Fibroblast of mammary gland (primary cell): ENCODE results near the gene C10orf105.

ENCODE experiments used
- DNase-seq: peaks from one replicate; pipeline ENCODE4 v3.0.0-alpha.2; 2010; ENCODE audit warnings: low read depth
- H3K4me3 ChIP-seq: 2 replicates; pipeline ENCODE4 v1.5.1; 2011; ENCODE audit warnings: low read depth, mild to moderate bottlenecking, low read length, moderate library complexity; ENCODE audit not compliant: control insufficient read depth
- TF ChIP-seq, protein P1 (sequence below): conservative IDR thresholded peaks from 2 replicates; pipeline ENCODE4 v1.5.1; 2011; ENCODE audit warnings: low read depth, low read length, inconsistent platforms; ENCODE audit not compliant: control insufficient read depth, insufficient read depth

The C10orf105 gene

GRCh38 chr10:71742301-71743088, 22.9 kb upstream of the C10orf105 start:
- H3K4me3 ChIP-seq = no peak overlapping the region
- no peak for DNase-seq
- TF ChIP-seq, protein P1, sequence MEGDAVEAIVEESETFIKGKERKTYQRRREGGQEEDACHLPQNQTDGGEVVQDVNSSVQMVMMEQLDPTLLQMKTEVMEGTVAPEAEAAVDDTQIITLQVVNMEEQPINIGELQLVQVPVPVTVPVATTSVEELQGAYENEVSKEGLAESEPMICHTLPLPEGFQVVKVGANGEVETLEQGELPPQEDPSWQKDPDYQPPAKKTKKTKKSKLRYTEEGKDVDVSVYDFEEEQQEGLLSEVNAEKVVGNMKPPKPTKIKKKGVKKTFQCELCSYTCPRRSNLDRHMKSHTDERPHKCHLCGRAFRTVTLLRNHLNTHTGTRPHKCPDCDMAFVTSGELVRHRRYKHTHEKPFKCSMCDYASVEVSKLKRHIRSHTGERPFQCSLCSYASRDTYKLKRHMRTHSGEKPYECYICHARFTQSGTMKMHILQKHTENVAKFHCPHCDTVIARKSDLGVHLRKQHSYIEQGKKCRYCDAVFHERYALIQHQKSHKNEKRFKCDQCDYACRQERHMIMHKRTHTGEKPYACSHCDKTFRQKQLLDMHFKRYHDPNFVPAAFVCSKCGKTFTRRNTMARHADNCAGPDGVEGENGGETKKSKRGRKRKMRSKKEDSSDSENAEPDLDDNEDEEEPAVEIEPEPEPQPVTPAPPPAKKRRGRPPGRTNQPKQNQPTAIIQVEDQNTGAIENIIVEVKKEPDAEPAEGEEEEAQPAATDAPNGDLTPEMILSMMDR = no peak

DNA sequence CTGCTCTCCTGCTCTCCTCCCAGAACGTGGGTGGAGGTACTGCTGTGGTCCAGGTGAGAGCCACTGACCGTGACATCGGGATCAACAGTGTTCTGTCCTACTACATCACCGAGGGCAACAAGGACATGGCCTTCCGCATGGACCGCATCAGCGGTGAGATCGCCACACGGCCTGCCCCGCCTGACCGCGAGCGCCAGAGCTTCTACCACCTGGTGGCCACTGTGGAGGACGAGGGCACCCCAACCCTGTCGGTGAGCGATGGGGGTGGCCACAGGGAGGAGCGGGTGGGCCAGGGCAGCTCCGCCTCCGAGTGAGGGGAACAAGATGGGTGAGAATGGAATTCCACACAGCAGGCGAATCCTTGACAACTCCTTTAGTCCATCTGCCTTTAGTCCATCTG, 22.1 kb upstream of the C10orf105 start:
- no peak for DNase-seq
- H3K4me3 ChIP-seq = no peak overlapping the region
- TF ChIP-seq, protein P1 = no peak

DNA sequence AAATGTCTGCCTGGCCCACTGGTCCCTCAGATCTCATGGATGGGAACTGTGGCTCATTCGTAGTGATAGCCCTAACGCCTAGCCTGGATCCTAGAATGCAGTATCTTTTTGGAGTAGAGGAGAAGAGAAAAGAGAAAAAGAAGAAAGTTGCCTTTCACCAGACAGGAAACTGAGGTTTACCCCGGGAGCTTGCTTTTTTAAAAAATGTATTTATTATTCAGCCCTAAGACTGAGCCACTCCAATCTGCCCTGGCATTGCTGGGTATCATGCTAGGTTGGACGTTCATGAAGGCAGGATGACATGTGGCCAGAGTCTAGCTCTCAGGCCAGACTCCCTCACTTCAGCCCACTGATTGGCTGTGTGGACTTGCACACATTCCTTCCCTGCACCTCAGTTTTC, 21.5 kb upstream of the C10orf105 start:
- TF ChIP-seq, protein P1 = no peak
- H3K4me3 ChIP-seq = no peak overlapping the region
- no peak for DNase-seq

GRCh38 chr10:71740069-71740653, 20.6 kb upstream of the C10orf105 start:
- DNase-seq = peak; percentile 51
- H3K4me3 ChIP-seq = no peak overlapping the region
- TF ChIP-seq, protein P1 = no peak

GRCh38 chr10:71739358-71739900, 19.9 kb upstream of the C10orf105 start:
- no peak for DNase-seq
- TF ChIP-seq, protein P1 = no peak
- no peak overlapping the region for H3K4me3 ChIP-seq

DNA sequence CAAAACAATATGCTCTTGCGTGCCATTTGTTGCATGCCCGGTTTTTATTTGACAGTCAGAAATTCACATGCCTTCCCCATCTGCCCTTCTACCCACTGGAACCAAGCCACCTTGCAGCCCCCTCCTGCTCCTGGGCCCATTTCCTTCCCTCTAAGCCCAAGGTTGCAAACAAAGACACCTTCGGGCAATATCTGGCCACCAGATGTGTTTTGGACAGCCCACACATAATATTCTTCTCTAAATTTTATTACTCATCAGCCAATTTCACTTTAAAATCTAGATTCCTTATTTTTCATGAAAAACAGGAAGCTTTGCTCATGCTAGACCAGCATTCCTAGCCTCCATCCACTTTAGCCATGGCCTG, 18.2 kb upstream of the C10orf105 start:
- H3K4me3 ChIP-seq = no peak overlapping the region
- TF ChIP-seq, protein P1 = no peak
- DNase-seq = peak; percentile 16
